HG03558 (cell line): ENCODE data around the gene LMBRD1.
"Not testable (repeated sequence)": the region's sequence is repeated elsewhere in the genome, so short reads cannot be mapped to it uniquely, and the experiment has no call there.

Source experiments
- ATAC-seq: cut with Tn5 transposase; IDR thresholded peaks from one replicate; pipeline ENCODE4 v1.9.1; 2021; ENCODE audit warnings: moderate number of reproducible peaks; ENCODE audit not compliant: unreplicated experiment; ENCODE audit errors: extremely low read depth

Gene LMBRD1

DNA sequence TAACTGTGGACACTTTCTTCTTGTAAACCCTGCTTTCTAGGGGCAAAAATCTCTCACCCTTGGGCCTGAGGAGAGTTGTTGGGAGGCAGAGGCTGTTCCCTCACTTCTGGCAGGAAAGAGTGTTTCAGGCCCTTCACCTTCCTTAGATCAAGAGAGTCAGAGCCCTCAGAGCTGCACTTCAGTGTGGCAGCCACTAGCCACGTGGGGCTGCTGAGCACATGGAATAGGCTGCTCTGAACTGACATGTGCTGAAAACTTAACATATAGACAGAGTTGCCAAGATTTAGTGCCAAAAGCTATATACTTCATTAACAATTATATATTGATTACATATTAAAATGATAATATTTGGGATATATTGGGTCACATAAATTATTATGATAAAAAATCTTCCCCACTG, 4.4 kb upstream of the LMBRD1 start:
- ATAC-seq: no peak

DNA sequence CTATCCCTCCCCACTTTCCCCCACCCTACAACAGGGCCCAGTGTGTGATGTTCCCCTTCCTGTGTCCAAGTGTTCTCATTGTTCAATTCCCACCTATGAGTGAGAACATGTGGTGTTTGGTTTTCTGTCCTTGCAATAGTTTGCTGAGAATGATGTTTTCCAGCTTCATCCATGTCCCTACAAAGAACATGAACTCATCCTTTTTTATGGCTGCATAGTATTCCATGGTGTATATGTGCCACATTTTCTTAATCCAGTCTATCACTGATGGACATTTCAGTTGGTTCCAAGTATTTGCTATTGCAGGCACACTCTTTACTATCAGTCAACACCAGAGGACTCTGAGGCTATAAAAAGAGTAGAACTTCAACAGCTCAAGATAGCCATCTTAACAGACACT, 2.0 kb upstream of the LMBRD1 start:
- not testable (repeated sequence) for ATAC-seq

DNA sequence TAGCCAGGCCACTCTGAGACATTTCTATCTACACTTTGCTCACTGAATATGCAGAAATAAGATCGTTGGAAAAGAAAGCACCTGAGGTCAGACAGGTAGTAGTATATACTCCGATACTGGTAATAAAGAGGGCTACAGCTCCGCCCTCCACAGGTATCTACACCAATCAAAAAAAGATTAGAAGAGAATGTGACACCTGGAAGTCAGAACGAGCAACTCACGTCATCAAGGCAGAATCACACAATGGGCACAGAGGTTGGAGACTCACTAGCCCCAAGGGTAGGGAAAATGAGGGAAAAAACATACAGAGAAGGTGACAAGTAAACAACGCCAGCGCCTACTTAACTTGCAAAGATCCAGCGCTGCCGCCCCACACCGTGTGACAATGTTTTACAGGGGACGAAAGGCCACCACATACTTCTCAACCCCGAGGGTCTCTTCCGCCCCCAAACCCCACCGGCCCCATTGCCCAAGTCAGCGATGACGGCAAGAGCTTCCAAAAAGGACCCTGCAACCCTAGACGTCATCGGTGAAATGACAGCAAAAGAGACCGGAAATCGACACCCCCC, 653 bp downstream of the LMBRD1 start:
- ATAC-seq: no peak

DNA sequence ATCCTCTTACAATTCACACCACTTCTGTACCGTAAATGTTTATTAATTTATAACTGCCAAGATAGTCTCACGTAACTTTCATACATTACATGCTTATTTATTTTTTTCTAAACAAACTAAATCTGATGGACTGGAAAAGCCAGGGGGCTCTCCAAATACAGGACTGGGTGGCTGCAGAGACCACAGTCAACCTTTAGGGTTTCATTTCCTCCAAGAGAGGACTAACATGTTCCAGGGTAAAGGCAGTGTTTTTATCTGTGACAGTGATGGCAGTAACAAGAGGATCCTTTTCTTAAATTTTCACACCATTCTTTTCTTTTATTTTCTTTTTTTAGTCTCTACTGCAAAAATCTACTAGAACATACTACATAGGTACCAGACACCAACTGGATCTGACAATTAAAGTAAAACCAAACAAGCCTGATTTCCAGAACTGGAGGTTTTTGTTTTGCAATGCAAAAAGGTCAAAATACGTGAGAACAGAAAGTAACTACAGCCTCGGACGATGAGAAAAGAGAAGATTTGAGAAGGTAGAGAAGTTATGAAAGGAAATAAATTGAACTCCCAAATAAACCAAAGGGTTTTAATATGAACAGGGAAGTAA, 1.2 kb downstream of the LMBRD1 start:
- no peak for ATAC-seq

DNA sequence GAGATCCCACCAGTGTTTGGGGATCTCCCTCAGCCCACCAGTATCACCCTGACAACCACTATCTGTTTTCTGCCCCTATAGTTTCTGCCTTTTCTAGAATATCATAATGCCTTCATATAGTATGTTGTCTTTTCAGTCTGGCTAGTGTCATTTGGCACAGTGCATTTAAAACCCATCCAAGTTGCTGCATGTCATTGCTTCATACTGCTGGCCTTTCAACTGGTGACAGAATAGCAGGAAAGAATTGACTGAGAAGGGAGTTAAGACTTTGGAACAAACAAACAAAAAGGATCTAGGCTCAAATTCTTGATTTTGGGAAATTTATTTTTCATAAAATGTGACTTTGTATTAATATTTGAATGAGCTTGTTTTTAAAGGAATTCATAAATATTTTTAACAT, 4.5 kb downstream of the LMBRD1 start:
- no peak for ATAC-seq

DNA sequence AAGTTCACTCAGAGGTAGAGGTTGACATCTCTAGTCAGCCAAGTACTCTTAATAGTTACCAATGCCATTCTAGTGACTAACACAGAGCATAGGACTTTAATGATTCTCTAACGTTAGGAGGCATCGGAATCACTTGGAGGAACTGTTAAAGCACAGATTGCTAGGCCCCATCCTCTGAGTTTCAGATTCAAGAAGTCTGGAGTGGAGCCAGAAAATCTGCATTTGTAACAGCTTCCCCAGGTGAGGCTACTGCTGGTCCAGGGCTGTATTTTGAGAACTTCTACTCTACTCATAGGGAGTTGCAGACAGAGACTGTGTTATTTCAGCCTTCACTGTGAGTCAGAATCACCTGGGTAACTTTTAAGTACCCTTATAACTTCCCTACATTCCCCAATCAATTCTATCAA, 5.7 kb downstream of the LMBRD1 start:
- peak; percentile 26 for ATAC-seq

DNA sequence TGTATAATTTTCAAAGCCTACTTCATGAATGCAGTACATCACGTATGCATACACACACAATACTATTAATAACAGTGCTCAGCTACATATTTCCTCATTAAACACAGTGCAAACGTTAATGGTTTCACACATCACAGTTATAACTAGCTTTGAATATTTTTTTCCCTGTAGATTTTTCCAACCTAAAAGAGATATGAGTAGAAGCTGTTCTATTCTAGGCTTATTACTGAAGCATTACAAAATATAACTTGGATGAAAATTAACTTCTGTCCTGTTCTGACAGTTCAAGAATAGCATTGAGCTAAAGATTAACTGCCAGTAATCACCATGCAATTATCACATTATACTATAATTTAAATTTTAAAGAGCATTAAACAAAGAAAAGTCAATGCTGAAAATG, 6.2 kb downstream of the LMBRD1 start:
- peak; percentile 5 for ATAC-seq

DNA sequence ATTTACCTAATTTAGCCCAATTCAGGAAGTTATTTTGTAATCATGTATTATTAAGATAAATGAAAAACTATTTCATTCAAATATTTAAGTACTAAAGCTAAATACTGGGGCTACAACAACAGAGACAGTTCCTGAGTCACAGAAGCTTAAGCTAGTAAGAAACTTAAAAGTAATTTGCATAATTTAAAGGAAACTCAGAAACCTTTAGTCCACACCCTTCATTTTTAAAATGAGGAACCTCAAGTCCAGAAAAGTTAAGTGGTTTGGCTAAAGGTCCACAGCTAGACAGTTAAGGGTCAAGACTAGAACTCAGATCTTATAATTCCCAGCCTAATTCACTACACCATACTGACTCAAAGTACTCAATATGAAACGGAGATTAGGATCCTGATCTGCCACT, 7.2 kb downstream of the LMBRD1 start:
- no peak for ATAC-seq

DNA sequence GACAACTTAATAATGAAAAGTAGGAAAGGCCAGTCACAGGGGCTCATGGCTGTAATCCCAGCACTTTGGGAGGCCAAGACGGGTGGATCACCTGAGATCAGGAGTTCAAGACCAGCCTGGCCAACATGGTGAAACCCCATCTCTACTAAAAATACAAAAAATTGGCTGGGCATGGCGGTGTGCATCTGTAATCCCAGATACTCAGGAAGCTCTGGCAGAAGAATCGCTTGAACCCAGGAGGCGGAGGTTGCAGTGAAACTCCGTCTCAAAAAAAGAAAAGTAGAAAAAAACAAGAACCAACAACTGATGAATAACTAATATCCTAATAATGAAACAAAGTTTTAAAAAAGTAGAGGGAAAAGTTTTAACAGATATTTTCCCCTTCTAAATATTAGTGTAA, 9.4 kb downstream of the LMBRD1 start:
- not testable (repeated sequence) for ATAC-seq

DNA sequence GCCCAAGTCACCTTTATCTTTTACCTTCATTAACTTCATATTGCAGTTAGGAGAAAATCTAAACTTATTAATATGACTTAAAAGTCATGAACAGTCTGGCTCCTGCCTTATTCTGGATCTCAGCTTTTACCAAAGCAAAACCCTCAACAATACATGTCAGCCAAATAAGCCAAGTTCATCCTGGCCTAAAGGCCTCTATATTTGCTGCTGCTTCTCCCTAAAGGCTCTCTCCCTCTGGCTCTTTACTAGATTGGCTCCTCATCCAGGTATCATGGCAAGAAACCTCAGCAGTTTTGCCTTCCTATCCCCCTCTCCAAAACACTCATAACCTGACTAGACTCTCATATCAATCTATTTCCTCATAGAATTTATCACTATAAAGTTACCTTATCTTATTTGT, 11.1 kb downstream of the LMBRD1 start:
- no peak for ATAC-seq

DNA sequence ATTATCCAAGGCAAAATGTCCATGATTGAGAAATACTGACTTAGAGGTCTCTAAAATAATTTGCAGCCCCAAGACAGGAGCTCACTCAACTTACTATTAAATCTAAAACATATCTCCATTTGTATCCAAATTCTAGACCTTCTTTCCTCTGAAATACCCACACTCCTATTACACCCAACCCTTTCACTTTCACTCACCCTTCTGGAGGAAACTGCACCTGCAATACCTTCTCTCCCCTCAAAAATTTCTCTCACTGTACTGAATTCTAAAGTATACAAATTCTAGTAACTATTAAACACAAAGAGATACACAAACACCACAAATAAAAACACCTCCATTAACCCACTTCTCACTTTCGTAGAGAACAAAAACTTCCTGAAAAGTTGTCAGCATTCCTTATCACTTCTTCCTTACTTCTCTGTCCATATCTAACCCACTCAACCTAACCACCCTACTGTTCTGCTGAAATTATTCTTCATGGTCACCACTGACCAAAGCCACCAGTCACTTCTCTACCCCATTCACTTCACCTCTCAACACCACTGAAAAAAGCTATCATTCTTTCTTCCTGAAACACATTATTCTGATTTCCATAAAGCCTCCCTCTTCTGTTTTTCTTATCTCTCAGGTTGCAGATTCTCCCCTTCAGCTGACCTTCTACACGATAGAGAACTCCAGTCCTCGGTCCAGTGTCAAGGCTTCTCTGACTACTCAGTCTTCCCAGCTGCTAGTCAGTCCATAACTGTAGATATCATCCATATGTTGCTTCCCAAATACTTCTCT, 12.0 kb downstream of the LMBRD1 start:
- peak; percentile 60 for ATAC-seq

DNA sequence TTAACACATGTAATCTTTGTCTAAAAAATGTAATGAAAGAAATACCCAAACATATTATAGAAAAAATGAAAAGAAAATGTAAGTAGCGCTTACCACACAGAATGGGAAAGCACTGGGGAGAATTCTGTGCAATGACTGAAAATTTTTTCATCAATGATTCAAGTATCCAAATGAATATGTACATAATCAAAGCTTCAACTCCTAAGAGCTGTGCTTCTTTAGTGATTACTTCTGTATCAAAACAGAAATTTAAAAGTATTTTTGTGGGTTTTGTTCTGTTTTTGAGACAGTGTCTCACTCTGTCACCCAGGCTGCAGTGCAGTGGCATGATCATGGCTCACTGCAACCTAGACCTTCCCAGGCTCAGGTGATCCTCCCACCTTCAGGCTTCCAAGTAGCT, 13.7 kb downstream of the LMBRD1 start:
- ATAC-seq: no peak

DNA sequence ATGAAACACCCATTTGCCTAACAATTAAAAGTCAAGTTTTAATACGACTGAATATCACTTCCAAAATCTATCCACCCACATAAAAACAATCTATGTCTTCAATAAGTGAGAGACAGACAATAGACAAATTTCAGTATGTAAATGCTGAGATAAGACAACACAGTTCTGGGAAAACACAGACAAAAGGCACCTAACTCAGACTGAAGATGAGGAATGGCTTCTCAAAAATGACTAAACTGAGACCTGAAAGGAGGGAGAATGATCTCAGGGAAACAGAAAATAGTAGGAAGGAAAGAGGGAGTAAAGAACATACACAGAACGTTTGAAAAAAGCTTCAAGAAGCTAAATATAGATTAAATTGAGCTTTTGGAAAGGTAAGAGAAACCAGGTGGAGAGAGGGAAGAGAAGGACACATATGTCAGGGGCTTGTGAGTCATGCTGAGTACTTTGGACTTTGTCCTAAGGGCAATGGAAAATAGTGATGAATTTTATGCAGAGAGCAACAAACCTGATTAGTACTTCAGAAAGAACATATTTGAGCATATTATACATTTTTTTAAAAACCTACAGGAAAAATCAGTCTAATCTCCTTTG, 16.1 kb downstream of the LMBRD1 start:
- ATAC-seq: no peak

DNA sequence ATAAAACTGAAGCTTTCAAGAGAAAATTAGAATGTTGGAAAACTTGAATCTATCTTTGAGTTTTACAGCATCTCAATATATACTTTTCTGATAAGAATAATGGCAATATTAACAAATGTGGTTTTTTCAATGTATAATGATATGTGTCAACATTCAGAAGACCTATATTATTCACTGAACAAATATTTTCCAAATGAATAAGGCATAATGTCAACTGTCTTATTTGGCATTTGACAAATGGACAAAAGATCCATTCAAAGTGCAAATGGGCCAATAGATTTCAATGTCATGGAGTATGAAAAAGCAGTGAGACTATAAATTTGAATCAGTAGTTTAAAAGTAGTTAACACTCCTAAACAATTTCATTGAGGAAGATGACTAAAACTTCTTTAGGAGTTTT, 20.9 kb downstream of the LMBRD1 start:
- no peak for ATAC-seq

DNA sequence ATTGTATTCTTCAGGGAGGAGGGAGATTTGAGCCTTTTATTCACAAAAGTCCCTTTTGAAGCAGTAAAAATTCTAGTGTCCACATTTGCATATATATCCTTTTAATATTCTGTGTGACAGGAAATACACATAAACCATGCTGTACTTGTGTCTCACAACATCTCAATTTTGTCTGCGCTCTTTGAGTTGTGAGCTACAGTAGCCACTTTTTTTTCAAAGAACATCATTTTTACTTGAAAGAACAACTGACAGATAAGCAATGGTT, 21.3 kb downstream of the LMBRD1 start:
- no peak for ATAC-seq

DNA sequence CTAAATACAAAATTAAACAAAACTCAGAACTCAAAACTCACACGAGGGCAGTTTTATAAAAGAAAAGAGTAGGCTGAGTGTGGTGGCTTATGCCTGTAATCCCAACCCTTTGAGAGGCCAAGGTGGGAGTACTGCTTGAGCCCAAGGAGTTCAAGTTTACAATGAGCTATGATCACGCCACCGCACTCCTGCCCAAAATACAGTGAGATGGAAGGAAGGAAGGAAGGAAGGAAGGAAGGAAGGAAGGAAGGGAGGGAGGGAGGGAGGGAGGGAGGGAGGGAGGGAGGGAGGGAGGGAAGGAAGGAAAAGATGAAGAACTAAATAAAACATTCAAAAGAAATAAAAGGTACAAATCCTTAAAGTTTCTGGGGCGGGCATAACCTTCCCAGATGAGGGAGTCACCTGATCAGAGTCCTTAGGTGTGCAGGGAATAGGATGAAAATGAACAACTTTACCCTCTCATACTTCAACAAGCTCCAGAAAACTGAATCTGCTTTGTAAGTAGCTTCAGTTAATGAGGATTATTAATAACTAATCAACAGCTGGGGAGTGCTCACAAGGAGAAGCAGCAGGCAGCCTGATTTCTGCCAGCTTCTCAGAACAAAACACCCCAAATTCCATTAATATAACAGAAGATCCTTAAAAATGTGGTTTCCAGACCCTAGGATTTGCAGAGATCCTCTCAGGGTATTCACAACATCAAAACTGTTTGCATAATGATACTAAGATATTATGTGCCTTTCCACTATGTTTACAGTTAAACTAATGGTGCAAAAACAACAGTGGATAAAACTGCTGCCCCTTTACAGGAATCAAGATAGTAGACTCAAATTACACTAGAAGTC, 21.8 kb downstream of the LMBRD1 start:
- no peak for ATAC-seq

DNA sequence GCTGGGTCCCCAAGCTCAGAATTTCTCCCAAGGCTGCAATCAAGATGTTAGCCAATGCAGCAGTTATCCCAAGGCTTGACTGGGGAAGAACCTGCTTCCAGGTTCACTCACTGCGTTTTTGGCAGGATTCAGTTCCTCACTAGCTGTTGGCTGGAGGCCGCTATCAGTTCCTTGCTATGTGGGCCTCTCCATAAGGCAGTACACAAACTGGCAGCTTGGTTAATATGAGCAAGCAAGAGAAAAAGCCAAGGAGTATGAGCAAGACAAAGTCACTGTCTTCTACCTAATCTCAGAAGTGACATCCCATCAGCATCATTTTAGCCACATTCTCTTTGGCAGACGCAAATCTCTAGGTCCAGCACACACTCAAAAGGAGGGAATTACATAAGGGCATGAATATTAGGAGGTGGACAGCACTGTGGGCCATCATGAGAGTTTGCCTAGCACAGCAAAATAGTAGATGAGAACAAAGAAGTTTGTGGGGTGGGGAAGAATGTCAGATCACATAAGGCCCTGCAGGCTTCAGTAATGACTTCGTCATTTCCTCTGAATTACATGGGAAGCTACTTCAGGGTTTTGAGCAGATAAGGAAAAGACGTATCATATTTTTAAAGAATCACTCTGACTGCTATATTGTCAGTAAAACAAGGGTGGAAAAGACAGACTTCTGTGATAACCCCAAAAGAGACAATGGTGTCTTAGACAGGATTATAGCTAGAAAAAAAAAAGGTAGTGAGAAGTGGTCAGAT, 25.5 kb downstream of the LMBRD1 start:
- ATAC-seq: no peak

DNA sequence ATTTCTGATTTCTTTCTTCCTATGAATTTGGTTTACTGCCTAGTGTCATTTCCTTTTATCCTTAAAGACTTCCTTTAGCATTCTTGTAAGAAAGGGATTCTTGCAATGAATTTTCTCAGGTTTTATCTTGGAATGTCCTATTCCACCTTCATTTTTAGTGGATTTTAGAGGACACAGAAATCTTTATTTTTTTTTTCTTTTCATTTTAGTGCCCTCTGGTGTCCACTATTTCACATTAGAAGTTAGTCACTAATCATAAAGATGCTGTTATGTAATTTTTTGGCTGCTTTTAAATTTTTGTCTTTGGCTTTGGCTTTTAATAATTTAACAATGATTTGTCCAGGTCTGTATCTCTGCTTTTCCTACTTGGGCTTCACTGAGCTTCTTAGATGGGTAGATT, 28.1 kb downstream of the LMBRD1 start:
- no peak for ATAC-seq

DNA sequence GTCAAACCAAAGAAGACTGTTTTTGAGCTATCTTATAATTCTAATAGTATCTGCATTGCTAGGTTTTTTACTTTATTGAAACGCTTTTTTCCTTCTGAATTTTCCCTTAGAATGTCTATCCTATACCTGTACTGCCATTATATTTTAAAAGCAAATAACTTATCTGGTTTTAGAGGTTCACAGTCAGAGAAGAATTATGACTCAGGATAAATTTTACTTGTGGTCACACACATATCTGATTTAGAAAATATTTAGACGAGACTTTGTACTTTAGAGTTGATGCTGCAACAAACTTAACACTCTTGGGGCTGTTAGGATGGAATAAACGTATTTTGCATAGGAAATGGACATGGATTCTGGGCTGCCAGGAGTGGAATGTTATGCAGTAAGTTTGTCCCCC, 33.0 kb downstream of the LMBRD1 start:
- no peak for ATAC-seq

DNA sequence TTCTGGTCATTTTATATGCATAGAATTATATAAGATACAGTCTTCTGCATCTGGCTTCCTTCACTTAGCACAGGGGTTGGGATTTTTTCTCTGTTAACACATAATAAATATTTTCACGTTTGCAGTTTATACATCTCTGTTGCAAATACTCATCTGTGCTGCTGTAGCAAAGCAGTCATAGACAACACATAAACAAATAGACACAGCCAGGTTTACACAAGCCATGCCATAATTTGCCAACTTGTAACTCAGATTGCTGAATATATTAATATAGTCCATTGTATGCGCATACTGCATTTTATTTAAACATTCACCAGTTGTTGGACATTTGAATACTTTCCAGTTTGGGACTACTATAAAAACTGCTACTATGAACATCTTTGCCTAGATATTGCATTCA, 35.0 kb downstream of the LMBRD1 start:
- no peak for ATAC-seq
